Measurements from ENCODE around the gene OR8K1.

The OR8K1 gene

GRCh38 chr11:56394381-56394780 lies 48.5 kb downstream of the OR8K1 start:
- Histone ChIP-seq H3K4me3 (replicated peaks; ENCODE audit: low read depth, low read length) (no peak overlapping the region), H3K27me3 (replicated peaks; ENCODE audit: control insufficient read depth, insufficient read depth, low read length) (no peaks in the 10 kb centered on the region), H3K36me3 (ENCODE audit: control insufficient read depth, insufficient read depth, low read length) (no peaks in the 10 kb centered on the region)
- DNase-seq (ENCODE audit: extremely low read depth, insufficient read length), result no peak
- TF ChIP-seq CTCF (IDR thresholded peaks at IDR 0.05; ENCODE audit: insufficient read depth, low read length, poor library complexity, severe bottlenecking), result no peak

GRCh38 chr11:56396047-56396446 lies 50.2 kb downstream of the OR8K1 start:
- Histone ChIP-seq H3K4me3 (replicated peaks; ENCODE audit: low read depth, low read length) (no peak overlapping the region), H3K36me3 (ENCODE audit: control insufficient read depth, insufficient read depth, low read length) (no peaks in the 10 kb centered on the region), H3K27me3 (replicated peaks; ENCODE audit: control insufficient read depth, insufficient read depth, low read length) (no peaks in the 10 kb centered on the region)
- DNase-seq (ENCODE audit: extremely low read depth, insufficient read length), result no peak
- peak; percentile 11 for TF ChIP-seq CTCF (IDR thresholded peaks at IDR 0.05; ENCODE audit: insufficient read depth, low read length, poor library complexity, severe bottlenecking)
